ENCODE measurements around the gene PIP4K2C.

DNA sequence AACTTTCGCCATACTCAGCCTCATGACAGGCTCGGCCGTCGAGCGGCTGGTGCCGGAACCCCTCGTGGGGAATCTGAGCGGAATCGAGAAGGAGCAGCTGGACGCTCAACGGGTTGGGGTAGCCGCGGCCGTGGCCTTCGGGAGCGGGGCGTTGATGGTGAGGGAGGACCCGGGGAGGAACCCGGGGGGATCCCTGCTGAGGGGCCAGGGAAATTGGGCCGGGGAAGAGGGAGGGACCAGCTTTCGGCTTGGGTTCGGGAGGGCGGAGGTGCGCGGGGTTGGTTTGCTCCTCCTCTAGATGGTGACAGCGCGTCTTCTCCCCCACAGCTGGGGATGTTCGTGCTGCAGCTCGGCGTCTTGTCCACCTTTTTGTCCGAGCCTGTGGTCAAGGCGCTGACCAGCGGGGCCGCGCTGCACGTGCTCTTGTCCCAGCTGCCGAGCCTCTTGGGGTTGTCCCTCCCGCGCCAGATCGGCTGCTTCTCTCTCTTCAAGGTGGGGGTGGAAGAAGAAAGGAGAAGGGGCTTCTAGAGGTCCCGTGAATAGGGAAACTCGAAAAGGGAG, 30.0 kb downstream of the PIP4K2C start:
- TF ChIP-seq CTCF (IDR thresholded peaks at IDR 0.05): no peak
- no peak for TF ChIP-seq POLR2A (IDR thresholded peaks at IDR 0.05)
- TF ChIP-seq EP300 (IDR thresholded peaks at IDR 0.05): no peak
- TF ChIP-seq POLR2AphosphoS5 (IDR thresholded peaks at IDR 0.05): no peak
